ENCODE data around the gene PPT1. TPM values are rescaled to one million over a fixed set of nuclear protein-coding genes. Genes with fewer than 3 reads are reported as not detected.
A peak's percentile ranks its signal among the peaks of the same experiment; 100 is the strongest.

PPT1 gene
- polyA plus RNA-seq (2012; ENCODE audit: low read depth, missing spikeins) = 40.7 TPM

DNA sequence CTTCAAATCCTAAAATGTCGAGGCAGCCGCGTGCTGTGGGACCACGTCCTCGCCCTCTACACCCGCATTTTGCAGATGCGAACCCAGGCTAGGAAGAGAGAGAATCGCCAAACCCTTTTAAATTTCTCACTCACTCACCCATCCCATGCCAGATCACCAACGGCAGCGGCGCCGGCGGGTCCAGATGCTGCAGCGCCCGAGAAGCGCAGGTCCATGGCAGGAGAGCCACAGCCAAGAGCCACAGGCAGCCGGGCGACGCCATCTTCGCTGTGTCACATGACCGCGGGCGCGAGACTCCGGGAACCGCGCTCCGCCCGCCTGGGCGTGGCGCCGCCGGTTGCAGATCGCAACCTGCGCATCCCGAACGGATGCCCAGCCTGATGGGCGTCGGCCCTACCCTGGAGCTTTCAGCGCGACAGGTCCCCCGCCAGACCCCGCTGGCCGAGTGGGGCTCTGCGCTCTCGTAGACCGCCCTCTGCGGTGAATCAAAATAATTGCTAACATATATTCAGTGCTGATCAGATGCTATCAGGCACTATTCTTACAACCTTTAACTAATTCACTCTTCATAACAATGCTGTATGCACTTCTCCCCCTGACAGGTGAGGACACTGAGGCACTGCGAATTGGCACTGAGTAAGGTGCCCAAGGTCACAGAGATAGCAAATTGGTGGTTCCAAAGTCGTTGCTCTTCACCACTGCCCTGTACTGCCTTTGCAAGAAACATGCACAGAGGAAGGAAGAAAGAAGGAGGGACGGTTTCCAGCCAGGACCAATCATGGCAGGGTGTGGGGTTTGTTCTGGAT is at the start of gene PPT1:
PPT1 (minus strand) TSS at position 276 of the 806 bp plus-strand sequence; CDS start at position 262, 14 bp downstream.
- DNase-seq (ENCODE audit: insufficient read length, low spot score) (peak; percentile 68), FAIRE-seq (peak; percentile 99)
- TF ChIP-seq TAF1 (IDR thresholded peaks at IDR 0.05; ENCODE audit: low read depth, low read length) = peak; percentile 85
- TF ChIP-seq POLR2AphosphoS5 (IDR thresholded peaks at IDR 0.05; ENCODE audit: low read depth, low read length) = peak; percentile 69; the same call in 1 of the 2 replicates
- TF ChIP-seq SPI1 (IDR thresholded peaks at IDR 0.05; ENCODE audit: low read depth, low read length) = no peak
- peak; percentile 78 for TF ChIP-seq POLR2A (IDR thresholded peaks at IDR 0.05; ENCODE audit: low read depth, low read length)
- no peak for TF ChIP-seq POU2F2 (IDR thresholded peaks at IDR 0.05; ENCODE audit: low read depth, low read length)
- no peak for TF ChIP-seq PAX5 (IDR thresholded peaks at IDR 0.05; ENCODE audit: insufficient read depth, low read length, severe bottlenecking)

DNA sequence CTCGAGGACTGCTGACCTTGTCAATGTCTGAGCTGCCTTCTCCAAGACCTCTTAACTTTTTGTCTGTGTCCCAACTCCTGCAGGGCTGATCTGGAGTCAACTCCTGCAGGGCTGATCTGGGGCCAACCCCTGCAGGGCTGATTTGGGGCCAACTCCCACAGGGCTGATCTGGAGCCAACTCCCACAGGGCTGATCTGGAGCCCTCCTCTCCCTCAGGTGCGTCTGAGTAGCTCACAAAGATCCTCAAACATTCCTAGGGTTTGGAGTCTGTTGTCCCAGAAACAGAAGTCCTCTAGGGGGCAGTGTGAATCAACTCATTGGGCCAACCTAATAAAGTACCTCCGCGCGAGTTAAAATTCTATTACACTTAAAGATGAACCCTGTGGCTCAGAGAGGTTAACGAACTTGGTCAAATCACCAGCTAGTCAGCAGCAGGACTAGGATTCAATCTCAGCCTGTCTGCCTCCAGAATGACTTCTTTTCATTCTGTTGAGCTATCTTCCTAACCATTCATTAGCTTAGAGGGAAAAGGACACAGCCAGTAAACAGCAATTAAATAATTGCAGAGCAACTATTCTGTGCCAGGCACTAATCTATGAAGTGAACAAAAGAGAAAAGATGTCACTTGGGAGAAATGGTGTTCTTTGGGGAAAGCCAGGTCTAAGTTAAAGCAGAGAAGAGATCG is 47.0 kb upstream of the PPT1 start:
- no peak for TF ChIP-seq TAF1 (IDR thresholded peaks at IDR 0.05; ENCODE audit: low read depth, low read length)
- TF ChIP-seq POLR2AphosphoS5 (IDR thresholded peaks at IDR 0.05; ENCODE audit: low read depth, low read length) = no peak
- TF ChIP-seq SPI1 (IDR thresholded peaks at IDR 0.05; ENCODE audit: low read depth, low read length) = no peak
- TF ChIP-seq POU2F2 (IDR thresholded peaks at IDR 0.05; ENCODE audit: low read depth, low read length) = no peak
- TF ChIP-seq PAX5 (IDR thresholded peaks at IDR 0.05; ENCODE audit: insufficient read depth, low read length, severe bottlenecking) = no peak
- no peak for TF ChIP-seq POLR2A (IDR thresholded peaks at IDR 0.05; ENCODE audit: low read depth, low read length)
- DNase-seq (ENCODE audit: insufficient read length, low spot score) (no peak), FAIRE-seq (peak; percentile 95)

DNA sequence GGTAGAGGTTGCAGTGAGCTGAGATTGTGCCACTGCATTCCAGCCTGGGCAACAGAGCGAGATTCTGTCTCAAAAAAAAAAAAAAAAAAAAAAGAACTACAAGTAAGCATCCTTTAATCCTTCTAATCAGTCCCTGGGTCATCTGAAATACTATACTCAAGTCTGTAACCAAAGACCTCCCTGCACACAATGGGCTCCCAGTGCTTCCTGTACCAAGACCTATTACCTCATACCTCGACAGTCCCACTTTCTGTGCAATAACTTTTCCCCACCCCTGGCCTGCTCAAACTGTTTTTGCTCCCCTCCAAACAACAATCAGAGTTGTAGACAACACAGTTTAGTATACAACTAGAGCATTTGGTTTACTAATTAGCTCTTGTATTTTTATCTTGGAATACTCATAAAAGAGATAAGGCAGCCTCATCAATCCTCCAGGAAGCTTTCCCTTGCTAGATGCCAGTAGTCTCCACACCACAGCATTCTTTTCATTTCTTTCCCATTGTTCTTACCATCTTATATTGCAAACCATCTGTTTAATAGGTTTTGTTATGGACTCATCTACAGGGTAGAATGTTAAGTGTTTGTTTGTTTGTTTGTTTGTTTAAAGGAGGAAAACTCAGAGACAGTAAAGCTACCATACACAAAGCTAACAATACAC is 45.0 kb upstream of the PPT1 start:
- DNase-seq (ENCODE audit: insufficient read length, low spot score) (no peak), FAIRE-seq (no peak)
- TF ChIP-seq POLR2A (IDR thresholded peaks at IDR 0.05; ENCODE audit: low read depth, low read length) (no peak), TAF1 (IDR thresholded peaks at IDR 0.05; ENCODE audit: low read depth, low read length) (no peak), SPI1 (IDR thresholded peaks at IDR 0.05; ENCODE audit: low read depth, low read length) (no peak), PAX5 (IDR thresholded peaks at IDR 0.05; ENCODE audit: insufficient read depth, low read length, severe bottlenecking) (no peak), POU2F2 (IDR thresholded peaks at IDR 0.05; ENCODE audit: low read depth, low read length) (no peak), POLR2AphosphoS5 (IDR thresholded peaks at IDR 0.05; ENCODE audit: low read depth, low read length) (no peak)

DNA sequence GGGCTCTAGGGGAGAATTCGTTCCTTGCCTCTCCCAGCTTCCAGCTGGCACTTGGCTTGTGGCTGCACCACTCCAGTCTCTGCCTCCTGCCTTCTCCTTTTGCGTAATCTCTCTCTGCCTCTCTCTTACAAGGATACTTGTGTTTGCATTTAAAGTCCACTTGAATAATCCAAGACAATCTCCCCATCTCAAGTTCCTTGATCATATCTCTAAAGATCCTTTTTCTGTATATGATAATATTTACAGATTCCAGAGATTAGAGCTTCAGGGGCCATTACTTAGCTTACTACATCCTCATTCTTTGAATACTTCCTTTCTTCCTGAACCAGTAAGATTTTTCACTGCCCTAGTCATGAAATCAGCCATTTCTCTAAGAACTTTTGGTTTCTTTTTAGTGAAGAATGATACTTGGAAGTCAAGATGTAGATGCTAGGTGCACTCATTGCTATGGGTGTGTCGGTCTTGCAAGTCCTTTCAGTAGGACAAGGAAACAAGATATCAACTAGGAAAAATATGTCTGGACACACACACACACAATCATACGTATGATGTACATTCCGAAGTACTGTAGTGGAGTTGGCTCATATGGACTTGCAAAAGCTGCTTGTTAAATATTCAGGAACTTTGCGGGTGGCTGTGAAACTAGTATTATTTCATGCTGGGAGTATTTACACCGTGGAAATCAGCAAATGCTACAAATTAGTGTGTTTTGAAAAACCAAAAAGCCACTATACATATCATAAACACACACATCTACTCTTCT is 43.3 kb upstream of the PPT1 start:
- no peak for TF ChIP-seq POLR2AphosphoS5 (IDR thresholded peaks at IDR 0.05; ENCODE audit: low read depth, low read length)
- no peak for TF ChIP-seq TAF1 (IDR thresholded peaks at IDR 0.05; ENCODE audit: low read depth, low read length)
- TF ChIP-seq SPI1 (IDR thresholded peaks at IDR 0.05; ENCODE audit: low read depth, low read length) = no peak
- TF ChIP-seq POLR2A (IDR thresholded peaks at IDR 0.05; ENCODE audit: low read depth, low read length) = no peak
- TF ChIP-seq POU2F2 (IDR thresholded peaks at IDR 0.05; ENCODE audit: low read depth, low read length) = no peak
- TF ChIP-seq PAX5 (IDR thresholded peaks at IDR 0.05; ENCODE audit: insufficient read depth, low read length, severe bottlenecking) = no peak
- peak; percentile 33 for FAIRE-seq
- DNase-seq (ENCODE audit: insufficient read length, low spot score) = no peak

DNA sequence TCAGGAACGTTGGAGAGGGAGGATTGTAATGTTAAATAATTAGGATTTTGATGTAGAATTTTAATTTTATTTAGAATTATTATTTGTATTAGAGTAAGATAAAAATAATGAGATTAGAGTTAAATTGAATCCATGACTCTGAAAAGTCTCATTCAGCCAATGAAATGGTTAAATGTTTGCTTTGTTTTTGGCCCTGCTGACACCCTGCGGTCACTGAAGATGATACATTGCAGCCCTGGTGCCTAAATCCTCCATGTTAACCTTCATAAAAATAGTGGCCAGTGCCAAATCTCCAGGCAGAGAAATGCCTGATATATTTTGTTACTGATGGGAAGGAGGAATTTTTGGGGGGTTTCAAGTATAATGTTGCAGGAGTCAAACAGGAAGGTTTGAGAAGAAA is 36.8 kb upstream of the PPT1 start:
- TF ChIP-seq TAF1 (IDR thresholded peaks at IDR 0.05; ENCODE audit: low read depth, low read length) (no peak), PAX5 (IDR thresholded peaks at IDR 0.05; ENCODE audit: insufficient read depth, low read length, severe bottlenecking) (no peak)
- no peak for DNase-seq (ENCODE audit: insufficient read length, low spot score)
- no peak for FAIRE-seq

DNA sequence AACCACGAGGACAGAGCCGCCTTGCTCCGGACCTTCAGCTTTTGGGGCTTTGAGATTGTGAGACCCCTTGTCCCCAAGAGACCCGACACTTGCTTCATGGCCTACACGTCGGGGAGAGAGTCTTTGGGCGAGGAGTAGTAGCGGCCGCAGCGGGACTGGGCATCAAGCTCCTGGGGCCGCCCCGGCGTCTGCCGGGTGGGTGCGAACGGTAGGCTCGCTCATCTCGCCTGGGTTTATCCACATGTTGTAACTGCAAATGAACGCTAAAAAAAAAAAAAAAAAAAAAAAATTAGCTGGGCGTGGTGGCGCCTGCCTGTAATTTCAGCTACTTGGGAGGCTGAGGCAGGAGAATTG is 36.2 kb upstream of the PPT1 start:
- TF ChIP-seq POLR2AphosphoS5 (IDR thresholded peaks at IDR 0.05; ENCODE audit: low read depth, low read length) = no peak
- TF ChIP-seq PAX5 (IDR thresholded peaks at IDR 0.05; ENCODE audit: insufficient read depth, low read length, severe bottlenecking) = no peak
- no peak for TF ChIP-seq POU2F2 (IDR thresholded peaks at IDR 0.05; ENCODE audit: low read depth, low read length)
- no peak for TF ChIP-seq POLR2A (IDR thresholded peaks at IDR 0.05; ENCODE audit: low read depth, low read length)
- no peak for TF ChIP-seq SPI1 (IDR thresholded peaks at IDR 0.05; ENCODE audit: low read depth, low read length)
- no peak for TF ChIP-seq TAF1 (IDR thresholded peaks at IDR 0.05; ENCODE audit: low read depth, low read length)
- DNase-seq (ENCODE audit: insufficient read length, low spot score) (no peak), FAIRE-seq (no peak)

DNA sequence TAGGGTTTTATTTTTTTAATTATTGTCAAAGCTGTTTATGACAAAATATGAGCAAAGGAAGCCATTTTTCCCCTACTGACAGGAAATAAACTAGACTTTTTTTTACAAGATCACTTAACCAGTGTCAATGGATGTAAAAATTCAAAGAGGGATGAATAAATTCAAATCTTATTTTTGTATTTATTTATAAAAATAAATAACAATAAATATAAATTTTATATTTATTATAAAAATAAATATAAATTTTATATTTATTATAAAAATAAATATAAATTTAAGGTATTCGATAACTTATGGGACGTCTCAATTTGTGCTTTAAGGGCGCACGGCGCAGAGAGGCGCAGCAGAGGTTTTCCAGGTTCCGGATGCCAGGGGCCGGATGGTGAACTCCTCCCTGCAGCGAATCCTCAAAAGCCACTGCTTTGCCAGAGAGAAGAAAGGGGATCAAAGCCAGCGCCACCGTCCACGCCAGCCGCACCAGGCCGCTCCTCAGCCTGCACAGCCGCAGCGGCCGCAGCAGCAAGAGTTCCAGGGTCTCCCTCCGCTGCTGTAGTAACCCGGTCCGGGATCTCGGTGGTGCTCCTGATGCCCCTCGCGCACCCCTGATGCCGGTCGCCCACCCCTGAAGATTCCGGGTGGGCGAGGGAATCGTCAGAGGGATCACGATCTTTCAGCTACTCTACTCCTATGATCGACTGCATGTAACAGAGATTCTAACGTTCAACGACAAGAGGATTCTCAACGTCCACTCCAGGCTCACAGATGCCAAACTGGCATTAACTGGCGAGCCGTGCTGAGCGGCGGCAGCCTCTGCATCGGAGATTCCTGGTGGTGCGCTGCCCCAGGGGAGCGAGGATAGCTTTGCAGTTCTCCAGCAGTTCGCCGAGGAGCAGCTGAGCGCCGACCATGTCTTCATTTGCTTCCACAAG is 35.6 kb upstream of the PPT1 start:
- no peak for DNase-seq (ENCODE audit: insufficient read length, low spot score)
- FAIRE-seq = no peak
- TF ChIP-seq POLR2A (IDR thresholded peaks at IDR 0.05; ENCODE audit: low read depth, low read length) (no peak), SPI1 (IDR thresholded peaks at IDR 0.05; ENCODE audit: low read depth, low read length) (no peak), TAF1 (IDR thresholded peaks at IDR 0.05; ENCODE audit: low read depth, low read length) (no peak), PAX5 (IDR thresholded peaks at IDR 0.05; ENCODE audit: insufficient read depth, low read length, severe bottlenecking) (no peak), POU2F2 (IDR thresholded peaks at IDR 0.05; ENCODE audit: low read depth, low read length) (no peak), POLR2AphosphoS5 (IDR thresholded peaks at IDR 0.05; ENCODE audit: low read depth, low read length) (no peak)

DNA sequence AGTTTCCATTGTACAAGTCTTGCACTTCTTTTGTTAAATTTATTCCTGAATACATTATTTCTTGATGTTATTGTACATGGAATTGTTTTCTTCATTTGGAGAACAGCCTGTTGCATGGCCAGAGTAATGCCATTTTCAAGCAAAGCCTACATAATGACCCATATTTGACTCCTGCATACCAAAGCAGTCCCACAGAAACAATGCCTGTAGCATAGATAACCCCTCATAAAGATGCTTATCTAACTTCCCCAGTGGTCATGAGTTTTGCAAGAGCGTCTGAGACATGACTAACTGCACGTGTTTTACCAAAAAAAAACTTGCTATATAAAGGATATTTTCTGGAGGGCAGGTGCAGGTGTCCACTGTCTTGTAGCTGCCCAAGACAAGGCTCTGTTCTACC is 33.8 kb upstream of the PPT1 start:
- FAIRE-seq = no peak
- DNase-seq (ENCODE audit: insufficient read length, low spot score) = no peak
- no peak for TF ChIP-seq POLR2A (IDR thresholded peaks at IDR 0.05; ENCODE audit: low read depth, low read length)
- TF ChIP-seq POU2F2 (IDR thresholded peaks at IDR 0.05; ENCODE audit: low read depth, low read length) = no peak
- TF ChIP-seq PAX5 (IDR thresholded peaks at IDR 0.05; ENCODE audit: insufficient read depth, low read length, severe bottlenecking) = no peak
- TF ChIP-seq TAF1 (IDR thresholded peaks at IDR 0.05; ENCODE audit: low read depth, low read length) = no peak
- no peak for TF ChIP-seq POLR2AphosphoS5 (IDR thresholded peaks at IDR 0.05; ENCODE audit: low read depth, low read length)
- no peak for TF ChIP-seq SPI1 (IDR thresholded peaks at IDR 0.05; ENCODE audit: low read depth, low read length)

Data from GM12891 (cell line).